Measurements from ENCODE around the gene TRPV4.

TRPV4 gene

DNA sequence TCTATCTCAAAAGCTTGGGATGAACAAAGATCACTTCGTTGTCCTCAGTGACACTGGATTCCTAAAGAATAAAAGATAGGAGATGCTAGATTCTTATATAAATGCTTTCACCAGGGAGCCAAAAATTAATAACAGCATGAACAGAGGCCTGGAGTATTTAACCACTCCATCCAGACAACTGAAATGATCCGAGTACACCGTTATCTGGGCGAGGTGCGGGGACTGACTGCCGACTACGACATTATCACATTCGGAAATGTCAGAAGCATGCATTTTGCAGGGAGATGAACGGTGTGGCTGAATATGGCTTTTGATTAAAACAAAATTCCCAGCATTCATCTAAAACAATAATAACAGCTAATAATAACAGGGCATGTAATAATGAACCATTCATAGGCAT is 56.6 kb downstream of the TRPV4 start:
- DNase-seq (ENCODE audit: low spot score) = no peak

DNA sequence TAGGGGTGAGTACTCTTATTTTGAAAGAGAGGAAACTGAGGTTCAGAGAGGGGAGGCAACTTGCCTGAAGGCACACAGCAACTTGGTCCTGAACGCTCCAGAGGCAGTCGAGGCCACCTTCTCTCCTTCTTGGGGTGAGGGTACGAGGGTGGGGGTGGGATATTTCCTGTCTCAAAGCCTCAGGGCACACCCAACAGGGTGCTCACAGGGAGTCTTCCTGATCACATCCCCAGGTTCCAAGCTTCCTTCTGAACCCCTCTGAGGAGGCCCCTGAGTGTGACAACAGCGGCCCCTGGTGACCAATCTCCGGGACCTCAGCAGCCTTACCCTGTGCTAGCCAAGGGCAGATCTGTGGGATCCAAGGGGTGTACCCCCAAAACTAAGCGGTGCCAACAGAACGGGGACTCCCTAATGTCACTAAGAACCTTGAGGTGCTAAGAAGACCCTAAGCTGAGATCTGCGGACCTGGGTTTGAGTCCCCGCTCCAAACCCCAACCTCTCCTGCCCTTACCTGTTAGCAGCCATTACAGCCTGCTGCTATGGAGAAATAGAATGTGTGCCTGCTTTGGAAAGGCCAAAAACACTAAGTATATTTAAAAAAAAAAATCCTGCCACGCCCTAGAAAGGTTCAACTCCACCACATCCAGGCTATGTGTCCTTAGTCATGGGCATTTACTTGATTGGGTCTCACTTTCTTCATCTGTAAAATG is 57.9 kb downstream of the TRPV4 start:
- peak; percentile 81 for DNase-seq (ENCODE audit: low spot score)

DNA sequence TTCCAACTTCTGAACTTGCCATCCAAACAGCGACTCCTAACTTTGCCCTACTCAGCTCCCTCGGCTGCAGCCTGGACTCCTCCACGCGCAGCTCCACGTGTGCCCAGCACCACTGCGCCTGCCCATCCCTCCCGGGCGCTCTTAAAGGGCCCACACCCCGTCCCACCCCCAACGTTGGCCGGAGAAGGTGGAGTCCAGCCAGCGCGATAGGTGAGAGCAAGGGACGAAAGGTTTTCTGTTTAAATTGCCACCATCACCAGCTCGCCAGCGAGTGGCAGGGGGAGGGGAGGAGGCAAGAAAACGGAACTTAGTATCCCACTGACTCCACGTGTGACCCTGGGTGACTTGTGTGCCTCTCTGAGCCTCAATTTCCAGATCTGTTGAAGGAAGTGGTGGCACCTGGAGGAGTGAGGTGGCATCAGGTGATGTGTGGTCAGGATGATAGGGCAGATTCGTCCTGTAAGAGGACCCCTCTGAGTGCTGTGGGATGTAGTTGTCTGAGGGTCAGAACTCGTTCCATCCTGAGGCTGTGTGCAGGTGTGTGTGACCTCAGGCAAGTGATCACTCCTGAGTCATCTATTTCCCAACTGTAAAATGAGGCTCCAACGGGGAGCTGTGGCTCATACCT is 59.7 kb downstream of the TRPV4 start:
- peak; percentile 60 for DNase-seq (ENCODE audit: low spot score)

DNA sequence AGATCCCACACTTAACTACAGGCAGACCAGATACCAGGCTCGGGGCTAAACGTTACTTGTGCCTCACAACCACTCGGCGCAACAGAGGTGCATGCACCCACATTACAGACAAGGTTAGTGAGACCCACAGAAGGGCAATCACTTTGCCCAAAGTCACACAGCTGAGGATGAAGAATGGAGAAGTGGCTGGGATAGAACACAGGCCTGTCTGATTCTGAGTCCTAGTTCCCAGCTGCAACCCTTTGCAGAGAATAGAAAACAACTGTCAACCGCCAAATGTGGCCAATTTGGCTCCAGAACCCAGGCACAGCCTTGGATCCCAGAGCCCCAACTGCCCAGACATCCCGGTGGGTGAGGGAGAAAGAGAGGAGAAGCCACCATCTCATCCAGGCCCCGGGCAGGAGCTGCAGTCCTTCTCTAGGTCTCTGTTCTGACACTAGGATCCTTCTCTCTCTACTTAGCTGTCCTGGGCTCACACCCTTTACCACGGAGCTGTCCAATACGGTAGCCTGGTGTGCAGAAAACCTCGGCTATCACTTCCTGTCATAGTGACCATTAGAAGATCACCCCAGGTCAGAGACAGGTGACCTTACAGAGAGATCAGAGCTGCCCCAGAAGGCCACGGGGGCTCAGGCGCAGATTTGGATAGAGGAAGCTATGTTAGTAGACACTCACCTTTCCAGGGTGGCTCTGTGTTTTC is 60.4 kb downstream of the TRPV4 start:
- peak; percentile 30 for DNase-seq (ENCODE audit: low spot score)

DNA sequence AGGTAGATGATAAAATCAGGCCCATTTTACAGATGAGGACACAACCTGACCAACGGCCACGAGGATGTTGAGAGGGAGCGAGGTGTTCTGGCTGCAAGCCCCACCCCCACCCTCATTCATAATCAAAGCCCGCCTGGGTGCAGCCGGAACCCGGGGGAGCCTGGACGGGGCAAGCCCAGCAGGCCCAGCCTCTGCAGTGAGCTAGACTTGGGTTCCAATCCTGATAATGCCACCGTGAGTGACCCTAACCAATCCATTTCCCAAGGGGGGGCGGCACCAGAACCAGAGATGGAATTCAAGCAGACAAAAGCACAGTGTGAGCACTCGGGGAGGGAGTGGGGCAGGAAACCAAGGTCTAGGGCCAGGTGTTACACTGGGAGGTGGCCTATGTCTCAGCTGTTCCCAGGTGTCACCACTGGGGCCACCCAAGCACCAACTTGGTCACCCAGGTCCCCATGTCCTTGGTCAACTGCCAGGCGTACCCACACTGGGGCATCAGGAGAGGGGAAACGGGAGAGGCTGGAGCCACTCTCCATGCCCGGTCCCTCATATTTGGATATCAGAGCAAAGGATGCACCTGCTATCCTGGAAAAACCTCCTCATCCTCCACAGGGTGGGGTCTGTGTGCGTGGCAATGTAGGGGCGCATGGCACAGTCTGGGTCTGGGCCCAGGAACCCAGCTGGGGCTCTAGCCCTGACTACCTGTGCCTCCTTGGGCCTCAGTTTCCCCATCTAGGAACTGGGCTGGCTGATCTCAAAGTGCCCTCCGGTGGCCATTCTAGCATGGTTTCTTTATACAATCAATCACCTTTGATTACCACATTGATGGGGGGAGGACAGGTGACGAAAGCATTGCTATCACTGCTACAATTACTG is 61.2 kb downstream of the TRPV4 start:
- no peak for DNase-seq (ENCODE audit: low spot score)

DNA sequence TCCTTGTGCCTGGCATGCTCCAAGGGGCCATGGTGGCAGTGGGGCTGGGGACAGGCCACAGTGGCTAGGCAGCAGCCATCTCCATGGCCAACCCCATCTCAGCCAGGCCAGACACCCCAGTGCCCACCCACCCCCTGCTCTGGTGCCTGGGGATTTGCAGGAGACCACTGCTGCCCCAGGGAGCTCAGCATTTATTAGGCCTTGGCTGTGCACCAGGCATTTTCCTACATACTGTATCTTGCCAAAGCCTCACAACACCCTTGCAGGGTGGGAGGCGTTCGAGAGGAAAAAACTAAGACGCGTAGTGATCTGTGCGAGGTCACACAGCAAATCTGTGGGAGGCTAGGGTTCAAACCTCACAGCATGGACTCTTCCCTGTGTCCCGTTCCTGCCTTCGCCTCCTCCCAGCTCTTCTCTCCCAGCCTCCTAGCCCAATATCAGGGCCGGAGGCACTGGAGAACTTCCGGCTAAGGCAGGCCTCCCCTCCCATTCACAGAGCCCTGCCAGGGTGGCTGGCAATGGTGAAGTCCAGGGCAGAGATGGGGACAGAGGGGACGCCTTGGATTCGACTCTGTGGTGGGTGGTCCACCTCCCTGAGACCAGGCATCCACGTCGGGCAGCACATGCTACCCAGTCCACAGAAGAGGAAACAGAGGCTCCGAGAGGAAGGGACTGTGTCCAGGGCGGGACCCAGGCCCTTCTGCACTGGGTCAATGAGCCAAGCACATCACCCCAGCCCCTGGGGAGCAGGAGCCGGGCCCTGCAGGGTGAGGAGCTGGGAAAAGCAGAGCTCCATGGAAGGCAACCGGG is 62.1 kb downstream of the TRPV4 start:
- DNase-seq (ENCODE audit: low spot score) = no peak

DNA sequence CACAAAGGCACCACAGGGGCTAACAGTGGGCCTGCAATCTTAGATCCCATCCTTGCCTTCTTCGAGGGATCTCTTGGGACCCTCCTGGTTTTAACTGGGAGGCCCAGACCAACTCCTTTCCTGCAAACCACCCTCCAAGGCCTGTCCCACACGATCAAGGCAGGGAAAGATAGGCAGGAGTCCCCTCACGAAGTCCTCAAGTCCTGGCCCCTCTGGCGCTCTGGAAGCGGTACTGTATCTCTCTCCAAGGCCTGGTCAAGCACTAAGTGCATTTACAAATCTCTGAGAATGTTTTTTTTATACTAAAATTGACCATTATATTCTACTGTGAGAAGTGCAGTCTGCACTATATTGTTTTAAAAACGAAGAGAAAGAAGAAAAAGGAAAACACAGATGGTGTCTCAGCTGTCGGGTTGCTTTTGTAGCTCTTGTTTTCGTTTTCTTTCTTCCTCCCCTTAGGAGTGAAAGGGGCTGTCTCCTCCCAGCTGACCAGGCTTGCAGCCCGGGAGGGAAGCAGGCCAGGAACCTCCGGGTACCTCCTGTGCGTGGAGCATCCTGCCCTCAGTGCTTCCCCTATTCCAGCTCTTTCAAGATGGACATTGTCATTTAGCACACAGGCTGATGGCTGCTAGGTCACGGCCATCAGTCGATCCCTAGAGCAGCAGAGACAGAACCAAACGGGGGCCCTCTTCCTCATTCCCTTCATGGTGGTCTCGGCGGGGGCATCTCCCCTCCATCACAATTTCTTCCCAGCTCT is 62.9 kb downstream of the TRPV4 start:
- peak; percentile 79 for DNase-seq (ENCODE audit: low spot score)

DNA sequence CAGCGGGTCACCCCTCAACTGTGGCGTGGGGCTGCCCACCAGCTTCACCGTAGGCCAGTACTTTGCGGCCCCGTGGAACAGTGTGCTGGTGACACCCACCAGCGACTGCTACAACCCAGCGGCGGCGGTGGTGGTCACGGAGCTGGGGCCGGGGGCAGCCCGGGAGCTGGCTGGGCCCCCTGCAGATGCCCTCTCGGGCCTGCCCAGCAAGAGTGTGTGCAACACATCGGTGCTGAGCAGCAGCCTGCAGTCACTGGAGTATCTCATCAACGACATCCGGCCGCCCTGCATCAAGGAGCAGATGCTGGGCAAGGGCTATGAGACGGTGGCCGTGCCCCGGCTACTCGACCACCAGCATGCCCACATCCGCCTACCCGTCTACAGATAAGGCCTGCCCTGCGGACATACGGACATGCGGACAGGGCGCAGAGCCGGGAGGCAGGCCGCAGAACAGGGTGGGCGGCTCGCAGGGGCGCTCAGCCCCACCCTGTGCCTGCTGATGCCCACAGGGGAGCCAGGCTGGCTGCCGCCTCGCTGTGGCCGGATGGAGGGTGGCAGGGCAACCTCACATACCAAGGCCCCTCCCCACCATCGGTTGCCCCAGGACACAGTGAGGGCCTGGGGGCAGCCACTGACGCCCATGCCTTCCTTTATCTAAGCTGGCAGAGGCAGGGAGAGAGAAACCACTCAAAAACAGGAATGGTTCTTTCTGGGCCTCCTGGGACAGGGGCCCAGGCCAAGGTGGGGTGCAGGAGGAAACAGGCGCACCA is 64.1 kb downstream of the TRPV4 start:
- DNase-seq (ENCODE audit: low spot score) = no peak

DNA sequence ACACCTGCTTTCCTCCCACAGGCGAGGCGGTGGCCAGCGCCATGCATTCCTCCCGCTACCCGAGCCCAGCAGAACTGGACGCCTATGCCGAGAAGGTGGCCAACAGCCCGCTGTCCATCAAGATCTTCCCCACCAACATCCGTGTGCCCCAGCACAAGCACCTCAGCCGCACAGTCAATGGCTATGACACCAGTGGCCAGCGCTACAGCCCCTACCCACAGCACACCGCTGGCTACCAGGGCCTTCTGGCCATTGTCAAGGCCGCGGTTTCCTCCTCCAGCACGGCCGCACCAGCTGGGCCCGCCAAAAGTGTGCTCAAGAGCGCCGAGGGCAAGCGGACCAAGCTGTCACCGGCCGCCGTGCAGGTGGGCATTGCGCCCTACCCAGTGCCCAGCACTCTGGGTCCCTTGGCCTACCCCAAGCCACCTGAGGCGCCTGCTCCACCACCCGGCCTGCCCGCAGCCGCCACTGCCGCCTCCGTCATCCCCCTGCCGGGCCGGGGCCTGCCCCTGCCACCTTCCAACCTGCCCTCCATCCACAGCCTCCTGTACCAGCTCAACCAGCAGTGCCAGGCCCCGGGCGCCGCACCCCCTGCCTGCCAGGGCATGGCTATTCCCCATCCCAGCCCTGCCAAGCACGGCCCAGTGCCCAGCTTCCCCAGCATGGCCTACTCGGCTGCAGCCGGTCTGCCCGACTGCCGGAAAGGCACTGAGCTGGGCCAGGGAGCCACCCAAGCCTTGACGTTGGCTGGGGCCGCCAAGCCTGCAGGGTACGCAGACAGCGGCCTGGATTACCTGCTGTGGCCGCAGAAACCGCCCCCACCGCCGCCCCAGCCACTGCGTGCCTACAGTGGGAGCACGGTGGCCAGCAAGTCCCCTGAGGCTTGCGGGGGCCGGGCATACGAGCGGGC is 65.0 kb downstream of the TRPV4 start:
- DNase-seq (ENCODE audit: low spot score) = no peak

DNA sequence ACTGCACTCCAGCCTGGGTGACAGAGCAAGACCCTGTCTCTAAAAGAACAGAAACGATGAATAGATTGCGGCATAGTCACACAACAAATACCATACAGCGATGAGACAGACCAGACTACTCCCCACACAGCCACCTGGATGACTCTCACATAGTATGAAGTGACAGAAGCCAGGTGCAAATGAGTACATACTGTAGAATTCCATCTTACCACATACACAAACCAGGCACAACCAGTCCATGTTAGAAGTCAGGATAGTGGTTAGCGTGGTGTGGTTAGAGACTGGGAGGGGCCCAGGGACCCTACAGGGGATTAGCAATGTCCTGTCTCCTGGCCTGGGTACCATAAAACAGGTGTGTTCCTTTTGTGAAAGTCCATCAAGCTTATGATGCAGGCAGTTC is 65.7 kb downstream of the TRPV4 start:
- no peak for DNase-seq (ENCODE audit: low spot score)

DNA sequence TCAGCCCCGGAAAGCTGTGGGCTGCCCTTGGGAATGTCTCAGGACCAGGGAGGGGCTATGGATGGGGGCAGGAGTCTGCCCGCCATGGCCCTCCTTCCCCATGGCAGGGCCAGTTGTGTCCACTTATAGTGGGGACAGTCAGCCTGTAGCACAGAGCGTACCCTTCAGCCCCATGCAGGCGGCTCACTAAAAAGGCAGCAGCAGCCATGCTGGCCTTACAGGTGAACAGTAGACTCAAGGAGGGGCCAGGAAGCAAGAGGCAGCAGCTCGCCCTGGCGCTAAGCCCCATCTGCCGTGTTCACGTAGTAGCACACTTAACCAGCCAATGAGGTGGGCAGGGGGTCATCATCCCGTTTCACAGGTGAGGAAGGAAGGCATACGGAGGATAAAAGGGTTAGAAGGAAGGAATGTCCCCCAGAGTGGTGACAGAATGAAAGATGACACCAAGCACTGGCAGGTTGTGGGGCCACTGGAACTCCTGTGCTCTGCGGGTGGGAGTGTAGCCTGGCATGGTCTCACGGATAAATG is 66.9 kb downstream of the TRPV4 start:
- DNase-seq (ENCODE audit: low spot score) = no peak

DNA sequence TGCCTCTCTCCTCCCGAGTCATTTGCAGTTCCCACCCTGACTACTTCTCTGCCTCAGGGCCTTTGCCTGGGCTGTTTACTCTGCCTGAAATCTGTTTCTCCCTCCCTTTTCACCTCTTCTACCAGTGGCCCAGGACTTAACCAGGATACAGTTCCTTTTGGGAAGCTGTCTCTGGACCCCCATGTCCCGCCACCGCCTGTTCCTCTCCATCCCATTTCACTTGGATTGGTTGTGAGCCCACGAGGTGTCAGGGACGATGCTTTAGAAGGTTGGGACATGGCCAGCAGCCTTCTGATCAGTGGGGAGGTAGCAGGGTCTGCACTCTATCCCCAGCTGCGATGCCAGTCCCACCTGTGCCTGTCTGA is 67.8 kb downstream of the TRPV4 start:
- no peak for DNase-seq (ENCODE audit: low spot score)

DNA sequence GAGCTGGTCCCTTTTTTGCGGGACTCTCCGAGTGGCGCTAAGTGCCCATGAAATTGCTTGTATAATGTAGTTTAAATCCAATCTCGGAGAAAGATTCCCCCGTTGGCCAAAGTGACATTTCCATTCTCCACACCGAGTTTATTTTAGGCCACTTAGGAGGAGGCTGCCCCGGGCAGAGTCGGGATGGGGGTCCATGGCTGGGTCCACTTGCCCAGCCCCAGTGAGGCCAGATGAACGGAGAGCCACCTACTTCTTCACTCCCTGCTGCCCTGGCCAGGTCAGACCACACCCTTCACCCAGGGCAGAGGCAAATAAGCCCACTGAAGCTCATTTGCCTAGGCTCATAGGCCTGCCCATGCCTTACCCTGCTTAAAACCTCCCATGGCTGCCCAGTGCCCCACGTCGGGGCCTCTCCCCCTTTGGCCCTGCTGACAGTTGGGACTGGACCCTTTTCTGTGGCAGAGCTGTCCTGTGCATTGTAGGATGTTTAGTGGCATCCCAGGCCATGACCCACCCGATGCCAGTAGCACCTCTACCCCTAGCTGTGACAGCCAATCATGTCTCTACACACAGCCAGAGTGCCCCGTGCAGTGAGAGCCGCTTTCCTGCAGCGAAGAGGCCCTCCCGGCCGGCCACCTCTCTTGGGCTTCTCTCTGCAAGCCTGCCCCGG is 68.3 kb downstream of the TRPV4 start:
- no peak for DNase-seq (ENCODE audit: low spot score)

DNA sequence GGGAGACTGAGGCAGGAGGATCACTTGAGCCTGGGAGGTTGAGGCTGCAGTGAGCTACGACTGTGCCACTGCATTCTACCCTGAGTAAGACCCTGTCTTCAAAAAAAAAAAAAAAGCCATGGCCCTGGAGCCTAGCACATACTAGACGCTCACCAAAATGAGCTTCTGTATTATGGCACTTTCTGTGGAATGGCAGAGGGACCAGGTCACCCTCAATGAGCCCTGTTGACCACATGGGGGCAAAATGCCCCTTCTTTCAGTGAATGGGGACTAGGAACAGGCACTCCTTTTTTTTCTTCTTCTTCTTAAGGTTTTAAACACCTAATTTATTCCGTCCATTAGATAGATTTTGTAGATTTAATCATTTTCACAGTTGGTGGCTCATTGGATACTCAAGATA is 69.1 kb downstream of the TRPV4 start:
- no peak for DNase-seq (ENCODE audit: low spot score)

DNA sequence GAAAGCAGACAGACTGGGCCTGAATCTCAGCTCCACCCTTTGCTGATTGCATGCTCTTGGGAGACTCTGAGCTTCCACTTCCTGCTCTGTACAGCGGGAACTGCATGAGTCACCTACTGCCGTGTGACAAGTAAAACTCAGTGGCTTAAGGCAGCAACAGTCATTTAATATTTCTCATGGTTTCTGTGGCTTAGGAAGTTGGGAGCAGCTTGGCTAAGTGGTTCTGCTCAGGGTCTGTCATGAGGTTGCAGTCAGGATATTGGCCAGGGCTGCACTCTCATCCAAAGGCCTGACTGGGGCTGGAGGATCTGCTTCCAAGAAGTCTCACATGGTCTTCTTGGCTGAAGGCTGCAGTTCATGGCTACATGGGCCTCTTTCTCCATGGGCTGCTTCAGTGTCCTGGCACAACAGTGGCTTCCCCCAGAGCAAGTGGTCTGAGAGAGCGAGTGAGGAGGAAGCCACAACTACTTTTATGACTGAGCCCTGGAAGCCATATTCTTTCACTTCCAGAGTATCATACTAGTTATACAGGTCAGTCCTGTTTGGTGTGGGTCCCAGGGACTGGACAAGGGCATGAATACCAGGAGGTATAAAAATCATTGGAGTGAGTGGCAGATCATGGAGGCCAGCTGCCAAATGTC is 69.9 kb downstream of the TRPV4 start:
- DNase-seq (ENCODE audit: low spot score) = no peak

DNA sequence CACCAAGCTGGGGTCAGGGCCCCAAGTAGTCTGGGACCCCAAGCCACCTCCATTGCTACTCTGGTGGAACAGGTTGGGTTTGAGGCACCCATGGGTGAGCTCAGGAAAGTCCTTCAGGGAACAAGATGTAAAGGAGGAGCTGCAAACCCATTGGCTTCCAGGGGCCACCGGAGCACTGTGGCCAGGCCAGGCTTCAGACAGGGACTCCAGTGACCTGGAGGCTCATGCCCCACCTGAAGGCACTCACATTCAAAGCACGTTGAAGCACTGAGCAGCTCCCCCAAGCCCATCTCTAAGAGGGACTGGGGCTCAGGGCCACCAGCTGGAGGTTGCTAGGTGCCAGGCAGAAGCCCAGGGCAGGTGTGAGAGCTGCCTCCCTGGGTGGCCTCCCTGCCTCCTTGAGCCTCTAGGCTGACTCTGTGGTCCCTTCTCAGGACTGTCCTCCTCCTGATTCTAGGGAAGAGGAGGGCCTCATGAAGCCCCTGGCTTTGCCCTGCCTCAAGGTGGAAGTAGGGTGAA is 70.5 kb downstream of the TRPV4 start:
- DNase-seq (ENCODE audit: low spot score) = no peak

DNA sequence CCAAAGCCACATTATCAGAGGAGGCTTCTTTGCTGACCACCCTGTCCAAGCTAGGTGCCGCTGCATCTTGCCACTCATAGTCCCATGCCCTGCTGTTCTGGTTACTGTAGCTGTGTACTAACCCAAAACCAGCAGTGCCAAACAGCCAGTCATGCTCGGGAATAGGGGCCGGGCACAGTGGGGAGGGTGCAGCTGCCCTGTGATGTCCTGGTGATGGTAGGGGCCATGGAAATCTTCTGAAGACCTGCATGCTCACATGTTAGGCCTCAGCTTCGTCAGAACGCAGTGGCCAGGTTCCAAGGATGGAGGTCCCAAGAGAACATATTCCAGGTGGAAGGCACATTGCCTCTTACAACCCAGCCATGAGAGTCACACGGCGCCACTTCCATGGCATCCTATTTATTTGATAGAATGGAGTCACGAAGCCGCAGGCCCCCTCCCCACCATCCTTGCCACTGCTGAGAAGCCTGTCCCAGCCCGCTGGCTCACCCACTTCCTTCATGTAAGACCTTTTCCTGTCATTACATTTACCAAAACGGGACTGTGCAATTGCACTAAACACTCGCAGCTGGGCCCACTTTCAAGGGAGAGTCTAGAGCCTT is 71.0 kb downstream of the TRPV4 start:
- DNase-seq (ENCODE audit: low spot score) = no peak

All from Ammon's horn (tissue), 1 donor.